ENCODE data around the gene GOLGA7B.
"Not testable (repeated sequence)": the region's sequence is repeated elsewhere in the genome, so short reads cannot be mapped to it uniquely, and the experiment has no call there.

The GOLGA7B gene

DNA sequence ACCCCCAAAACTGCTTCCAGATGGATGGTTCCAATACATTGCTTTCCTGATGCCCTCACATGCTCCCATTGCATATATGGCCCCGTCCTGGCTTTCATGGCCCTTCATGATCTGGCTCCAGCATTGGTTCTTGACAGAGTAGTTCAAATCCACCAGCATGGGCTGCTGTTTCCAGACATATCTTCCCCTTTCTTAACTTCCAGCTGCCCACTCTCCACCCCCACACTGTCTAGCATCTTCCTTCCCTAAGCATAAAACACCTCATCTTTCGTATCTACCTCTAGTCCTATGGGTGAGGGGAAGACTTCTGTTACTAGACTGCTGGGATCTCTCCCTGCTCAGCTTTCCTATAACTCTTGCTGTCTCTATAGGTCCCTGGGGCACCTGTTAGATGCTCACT, 13.2 kb upstream of the GOLGA7B start:
- no peak for DNase-seq

DNA sequence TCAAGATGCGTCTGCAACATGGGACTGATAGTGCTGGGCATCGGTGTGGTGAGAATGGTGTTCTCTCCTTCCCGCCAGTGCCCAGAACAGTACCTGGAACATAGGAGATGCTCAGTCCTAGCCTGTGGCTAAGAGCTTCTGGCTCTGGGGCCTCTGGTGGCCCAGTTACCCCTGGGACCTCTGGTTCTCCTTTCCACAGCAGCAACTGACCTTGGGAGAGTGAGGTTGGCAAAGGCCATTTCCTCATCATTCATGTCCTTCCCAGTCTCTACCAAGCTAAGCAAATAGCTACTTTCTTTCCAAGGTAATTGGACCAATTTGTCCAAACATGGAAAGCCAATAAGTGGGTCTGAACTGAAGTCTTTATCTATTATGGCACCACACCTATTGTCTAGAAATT, 11.6 kb upstream of the GOLGA7B start:
- no peak for DNase-seq

DNA sequence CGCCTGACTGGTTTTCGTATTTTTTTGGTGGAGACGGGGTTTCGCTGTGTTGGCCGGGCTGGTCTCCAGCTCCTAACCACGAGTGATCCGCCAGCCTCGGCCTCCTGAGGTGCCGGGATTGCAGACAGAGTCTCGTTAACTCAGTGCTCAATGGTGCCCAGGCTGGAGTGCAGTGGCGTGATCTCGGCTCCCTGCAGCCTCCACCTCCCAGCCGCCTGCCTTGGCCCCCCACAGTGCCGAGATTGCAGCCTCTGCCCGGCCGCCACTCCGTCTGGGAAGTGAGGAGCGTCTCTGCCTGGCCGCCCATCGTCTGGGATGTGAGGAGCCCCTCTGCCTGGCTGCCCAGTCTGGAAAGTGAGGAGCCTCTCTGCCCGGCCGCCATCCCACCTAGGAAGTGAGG, 8.5 kb upstream of the GOLGA7B start:
- not testable (repeated sequence) for DNase-seq

DNA sequence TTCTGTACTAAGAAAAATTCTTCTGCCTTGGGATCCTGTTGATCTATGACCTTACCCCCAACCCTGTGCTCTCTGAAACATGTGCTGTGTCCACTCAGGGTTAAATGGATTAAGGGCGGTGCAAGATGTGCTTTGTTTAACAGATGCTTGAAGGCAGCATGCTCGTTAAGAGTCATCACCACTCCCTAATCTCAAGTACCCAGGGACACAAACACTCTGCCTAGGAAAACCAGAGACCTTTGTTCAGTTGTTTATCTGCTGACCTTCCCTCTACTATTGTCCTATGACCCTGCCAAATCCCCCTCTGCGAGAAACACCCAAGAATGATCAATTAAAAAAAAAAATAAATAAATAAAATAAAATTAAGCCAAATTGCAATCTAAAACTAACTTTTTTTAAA, 7.5 kb upstream of the GOLGA7B start:
- not testable (repeated sequence) for DNase-seq

DNA sequence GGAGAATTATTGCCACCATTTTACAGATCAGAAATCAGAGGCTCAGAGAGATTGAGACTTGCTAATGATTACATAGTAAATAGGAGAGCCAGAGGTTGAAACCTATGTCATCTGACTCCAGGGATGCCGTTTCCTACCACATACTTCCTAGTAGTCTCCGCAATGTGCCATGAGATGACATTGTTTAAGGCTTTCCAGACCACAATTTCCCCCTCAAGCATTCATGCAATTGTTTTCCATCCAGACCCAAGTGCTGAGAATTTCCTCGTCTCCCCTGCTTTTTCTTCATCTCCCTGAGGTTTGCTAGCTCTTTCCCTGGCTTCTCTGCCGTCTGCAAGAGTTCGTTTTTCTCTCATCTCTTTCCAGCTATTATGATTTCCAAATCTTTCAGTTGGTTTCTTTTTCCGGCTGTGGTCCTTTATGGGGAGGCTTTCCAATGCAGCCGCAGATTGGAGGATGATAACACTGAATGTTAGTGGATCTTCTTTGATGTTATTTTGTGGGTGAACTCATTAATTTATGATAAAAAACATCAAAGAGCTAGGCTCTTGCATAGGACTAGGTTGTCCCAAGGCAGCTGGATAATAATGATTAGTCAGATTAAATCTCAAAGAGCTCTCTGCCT, 6.9 kb upstream of the GOLGA7B start:
- DNase-seq = no peak

DNA sequence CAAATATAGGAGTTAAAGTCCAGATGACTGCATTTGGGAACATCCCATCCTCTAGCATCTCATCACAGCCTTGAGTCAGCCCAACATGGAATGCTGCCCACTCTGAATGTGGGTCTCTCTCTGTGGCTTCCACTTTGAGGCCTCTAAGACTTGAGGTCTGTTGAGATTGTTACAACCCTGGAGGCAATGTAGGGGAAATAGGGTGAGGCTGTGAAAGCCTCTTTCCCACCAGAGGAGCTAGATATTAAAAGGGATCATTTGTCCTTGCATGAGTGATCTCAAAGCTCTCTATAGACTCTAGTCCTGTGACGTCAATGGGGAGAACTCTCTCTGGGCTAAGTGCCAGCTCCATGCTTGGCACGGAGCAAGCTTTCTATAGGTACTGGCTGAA, 6.4 kb upstream of the GOLGA7B start:
- DNase-seq = no peak

DNA sequence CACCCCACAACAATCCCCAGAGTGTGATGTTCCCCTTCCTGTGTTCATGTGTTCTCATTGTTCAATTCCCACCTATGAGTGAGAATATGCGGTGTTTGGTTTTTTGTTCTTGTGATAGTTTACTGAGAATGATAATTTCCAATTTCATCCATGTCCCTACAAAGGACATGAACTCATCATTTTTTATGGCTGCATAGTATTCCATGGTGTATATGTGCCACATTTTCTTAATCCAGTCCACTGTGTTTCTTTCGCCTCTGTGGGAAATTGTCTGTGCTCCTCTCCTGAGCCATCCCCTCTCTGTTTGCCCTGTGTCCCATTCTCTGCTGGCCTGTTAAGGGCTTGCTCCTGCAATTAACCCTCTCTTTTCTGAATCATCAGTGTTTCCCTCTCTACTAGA, 5.7 kb upstream of the GOLGA7B start:
- DNase-seq = not testable (repeated sequence)

DNA sequence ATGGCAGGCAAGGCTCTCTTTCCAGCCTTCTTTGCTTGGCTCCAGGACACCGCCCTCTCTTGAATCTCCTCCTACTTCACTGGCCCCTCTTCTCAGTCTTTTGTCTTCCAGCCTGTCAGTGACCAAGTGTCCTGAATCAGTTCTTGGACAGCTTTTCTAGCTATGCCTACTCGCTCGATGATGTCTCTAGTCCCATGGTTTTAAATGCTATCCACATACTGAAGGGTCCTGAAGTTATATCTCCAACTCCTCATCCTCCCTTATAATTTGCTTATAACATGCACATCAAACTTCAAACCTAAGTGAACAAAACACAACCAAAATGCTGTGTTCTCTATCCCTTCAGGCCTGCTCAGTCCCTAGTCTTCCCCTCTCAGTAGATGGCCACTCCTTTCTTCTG, 5.0 kb upstream of the GOLGA7B start:
- no peak for DNase-seq

DNA sequence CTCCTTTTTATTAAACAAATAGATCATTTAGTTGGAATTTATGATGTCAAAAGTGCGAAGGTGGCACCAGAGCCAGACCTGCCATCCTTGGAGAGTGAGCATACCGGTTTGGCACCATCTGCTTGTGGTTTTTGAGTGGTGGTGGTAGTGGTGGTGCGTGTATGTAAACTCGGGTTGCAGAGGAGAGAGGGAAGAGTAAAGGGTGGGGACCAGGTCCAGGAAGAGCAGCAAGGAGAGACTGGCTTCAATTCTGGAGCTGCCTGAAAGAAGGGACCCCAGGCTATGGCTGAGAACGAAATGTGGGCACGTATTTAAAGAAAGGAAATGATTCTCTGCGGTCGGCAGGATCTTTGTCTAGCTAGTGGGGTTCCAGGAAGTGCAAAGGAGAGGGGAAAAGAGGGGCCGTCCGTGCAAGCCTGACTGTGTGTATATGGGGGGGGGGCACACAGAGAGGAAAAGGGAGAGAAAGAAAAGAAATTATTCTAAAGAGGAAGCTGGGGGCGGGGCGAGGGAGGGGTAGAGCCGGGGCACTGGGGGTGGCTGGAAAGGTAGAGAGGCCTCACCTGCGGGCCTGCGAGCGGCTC, 448 bp upstream of the GOLGA7B start:
- DNase-seq = no peak

DNA sequence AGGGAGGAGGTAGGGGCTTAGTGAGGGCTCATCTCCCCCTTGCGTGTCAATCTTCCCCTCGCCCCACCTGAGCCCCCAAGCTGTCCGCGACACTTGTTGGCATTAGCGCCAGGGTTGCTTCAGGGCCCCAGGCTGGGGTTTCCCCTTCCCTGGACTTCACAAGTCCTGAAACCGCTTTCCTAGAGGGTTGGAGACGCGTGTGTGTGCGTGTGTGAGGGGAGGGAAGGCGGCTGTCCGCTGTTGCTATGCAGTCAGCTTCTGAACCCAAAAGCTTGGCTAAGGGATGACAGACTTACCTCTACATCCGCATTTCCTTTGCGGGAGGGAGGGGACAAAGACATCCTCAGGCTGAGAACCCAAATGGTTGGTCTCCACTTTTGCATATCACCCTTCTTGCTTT, 803 bp downstream of the GOLGA7B start:
- DNase-seq = no peak

DNA sequence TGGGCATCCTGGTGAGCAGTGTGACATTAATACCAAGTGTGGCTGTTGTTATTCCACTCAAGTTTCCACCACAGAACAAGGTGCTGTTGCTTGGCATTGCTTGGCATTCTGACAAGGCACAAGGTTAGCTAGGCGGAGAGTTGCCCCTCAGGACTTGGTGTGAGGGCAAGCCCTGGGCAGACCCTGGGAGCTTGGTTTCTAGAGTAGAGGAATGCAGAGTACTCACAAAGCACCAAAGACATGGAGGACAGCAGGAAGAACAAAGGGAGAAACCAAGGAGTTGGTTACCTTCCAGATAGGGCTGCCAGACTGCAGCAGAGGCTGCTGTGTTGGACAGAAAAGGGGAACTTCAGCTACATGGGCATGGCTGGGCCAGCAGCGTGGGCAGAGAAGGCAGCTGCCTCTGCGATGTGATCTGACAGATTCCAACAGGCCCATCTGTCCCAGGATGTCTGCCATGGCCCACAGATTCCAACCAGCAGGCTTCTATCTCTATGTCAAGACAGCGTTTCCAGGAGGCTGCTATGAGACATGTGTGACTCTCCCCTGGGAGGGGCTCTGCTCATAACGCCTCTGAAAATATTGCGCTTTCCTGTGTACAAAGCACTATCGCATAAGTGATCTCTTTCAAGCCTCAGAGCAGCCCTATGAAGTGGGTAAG, 1.8 kb downstream of the GOLGA7B start:
- DNase-seq = no peak

DNA sequence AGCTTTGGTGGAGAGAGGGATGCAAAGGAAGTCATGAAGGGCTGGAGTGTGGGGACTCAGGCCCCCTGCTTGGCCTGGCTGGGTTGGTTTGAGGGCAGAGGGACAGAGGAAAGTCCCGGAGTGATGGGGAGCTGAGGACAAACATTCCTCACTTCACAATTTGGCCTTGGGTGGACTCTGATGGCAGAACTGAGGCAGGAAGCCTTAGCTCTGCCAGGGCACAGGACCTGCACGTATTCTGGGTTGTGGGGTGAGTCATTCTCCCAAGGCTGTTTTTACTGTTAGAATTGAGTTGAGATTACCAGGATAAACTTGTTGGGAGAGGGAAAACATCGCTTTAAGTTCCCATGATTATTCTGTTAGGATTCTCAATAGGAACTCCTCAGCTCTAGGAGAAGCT, 2.6 kb downstream of the GOLGA7B start:
- DNase-seq = no peak

DNA sequence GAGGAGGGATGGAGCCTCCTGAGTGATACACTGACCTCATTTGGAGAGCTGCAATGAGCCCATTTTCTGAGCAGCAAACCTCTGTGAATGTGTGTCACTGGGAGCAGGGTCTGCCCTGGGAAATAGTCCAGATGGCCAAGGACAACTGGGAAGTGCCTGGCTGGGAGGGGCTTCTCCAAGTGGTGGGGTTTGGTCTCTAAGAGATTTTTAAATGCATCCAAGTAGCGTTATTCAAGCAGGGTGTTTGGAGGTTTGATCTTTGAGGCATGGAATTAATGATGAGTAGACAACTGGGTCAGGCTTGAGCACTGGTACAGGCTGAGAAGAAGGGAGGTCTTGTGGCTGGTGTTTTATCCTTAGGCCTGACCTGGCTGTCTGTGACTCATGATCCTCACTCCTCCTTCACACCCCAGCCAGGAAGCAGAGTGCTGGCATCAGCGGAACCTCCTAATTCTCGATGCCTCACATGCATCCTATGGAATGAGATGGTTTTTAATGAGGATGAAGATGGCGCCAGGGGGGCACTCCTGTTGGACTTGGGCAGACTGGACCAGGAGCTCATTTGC, 3.3 kb downstream of the GOLGA7B start:
- DNase-seq = no peak

DNA sequence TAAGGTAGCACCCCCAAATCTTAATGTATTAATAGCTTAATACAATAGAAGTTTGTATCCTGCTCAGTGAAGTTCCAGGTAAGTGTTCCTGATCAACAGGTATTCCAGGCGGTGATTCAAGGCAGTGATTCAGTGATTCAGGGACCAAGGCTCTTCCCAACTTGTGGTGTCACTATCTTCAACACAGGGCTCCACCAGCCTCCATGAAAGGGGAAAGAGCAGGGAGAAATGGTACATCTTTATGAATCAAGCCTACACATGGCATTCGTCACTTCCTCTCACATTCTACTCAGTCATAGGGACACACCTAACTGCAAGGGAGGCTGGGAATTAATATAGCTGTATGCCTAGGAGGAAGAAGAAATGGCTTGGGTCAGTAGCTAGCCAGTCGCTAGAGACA, 5.1 kb downstream of the GOLGA7B start:
- DNase-seq = no peak

DNA sequence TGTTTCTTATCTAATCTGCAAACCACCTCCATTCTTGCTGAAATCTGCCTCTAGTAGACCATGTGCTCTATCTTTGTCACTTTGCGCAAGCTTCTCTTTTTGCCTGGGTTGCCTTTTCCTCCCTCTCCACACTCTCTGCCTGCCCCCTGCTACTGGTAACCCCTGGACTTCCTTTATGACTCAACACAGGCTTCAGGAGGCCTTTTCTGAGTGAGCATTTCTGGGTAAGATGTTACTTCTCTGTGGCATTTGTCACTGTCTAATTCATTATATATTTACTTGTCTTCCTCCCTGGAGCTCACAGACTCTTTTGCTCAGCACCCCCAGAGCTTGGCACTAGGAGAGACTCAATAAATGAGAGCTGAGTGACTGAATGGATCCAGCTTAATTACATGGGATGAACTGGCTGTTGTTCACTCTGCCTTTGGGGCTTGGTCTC, 8.4 kb downstream of the GOLGA7B start:
- DNase-seq = no peak

DNA sequence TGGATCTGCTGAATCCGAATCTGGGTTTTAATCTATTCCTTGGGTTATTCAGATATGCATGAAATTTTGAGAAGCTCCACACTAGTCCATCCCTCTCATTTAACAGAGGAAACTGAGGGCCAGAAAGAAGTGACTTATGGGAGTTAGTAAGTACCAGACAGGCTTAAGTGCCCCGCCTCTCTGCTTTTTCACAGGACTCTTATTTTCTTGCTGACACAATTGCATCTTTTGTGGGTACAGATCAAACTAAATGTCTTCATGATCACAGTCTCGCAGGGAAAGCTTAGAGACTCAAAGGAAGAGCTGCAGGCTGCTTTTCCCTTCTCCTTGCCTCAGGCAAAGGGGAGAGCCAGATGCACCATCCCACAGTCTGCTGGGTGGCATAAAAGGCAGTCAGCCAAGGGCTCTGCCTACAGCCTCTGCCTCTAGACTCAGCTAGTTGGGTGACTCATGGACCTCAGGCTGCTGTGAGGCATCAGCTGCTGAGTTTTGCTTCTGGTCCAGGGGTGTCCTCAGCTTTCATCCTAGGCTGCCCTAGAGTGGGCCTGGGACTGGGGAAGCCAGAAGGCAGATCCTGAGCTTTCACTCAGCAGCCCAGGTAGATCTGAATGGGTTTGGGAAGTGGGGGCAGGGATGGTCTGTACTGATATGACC, 11.6 kb downstream of the GOLGA7B start:
- DNase-seq = peak; percentile 87

DNA sequence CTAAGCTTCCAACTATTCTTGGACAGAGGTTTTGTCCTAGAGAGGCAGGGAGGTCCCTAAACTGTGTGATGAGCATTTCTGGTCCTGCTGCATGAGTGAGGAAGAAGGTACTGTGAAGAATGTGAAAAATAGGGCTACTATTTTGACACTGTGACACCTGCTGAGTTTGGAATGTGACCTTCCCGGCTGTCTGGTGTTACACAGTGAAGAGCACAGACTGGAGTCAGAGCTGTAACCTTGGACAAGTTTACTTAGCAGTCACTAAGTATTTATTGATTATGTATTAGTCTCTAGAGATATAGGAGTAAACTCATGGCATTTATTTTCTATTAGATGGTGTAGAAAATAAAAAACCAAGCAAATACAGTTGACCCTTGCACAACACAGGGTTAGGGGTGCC, 12.3 kb downstream of the GOLGA7B start:
- no peak for DNase-seq

DNA sequence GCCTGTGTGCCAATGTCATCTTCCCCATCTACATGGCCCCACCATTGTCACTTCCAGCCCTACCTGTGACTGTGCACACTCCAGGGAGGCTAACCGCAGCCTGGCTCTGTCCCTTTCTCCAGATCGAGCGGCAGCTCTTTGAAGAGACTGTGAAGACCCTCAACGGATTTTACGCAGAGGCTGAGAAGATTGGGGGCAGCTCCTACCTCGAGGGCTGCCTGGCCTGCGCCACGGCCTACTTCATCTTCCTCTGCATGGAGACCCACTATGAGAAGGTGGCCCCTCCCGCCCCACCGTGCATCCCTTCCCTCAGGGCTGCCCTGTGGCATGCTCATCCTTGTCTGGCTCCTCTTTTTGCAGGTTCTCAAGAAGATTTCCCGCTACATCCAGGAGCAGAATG, 14.2 kb downstream of the GOLGA7B start:
- no peak for DNase-seq

DNA sequence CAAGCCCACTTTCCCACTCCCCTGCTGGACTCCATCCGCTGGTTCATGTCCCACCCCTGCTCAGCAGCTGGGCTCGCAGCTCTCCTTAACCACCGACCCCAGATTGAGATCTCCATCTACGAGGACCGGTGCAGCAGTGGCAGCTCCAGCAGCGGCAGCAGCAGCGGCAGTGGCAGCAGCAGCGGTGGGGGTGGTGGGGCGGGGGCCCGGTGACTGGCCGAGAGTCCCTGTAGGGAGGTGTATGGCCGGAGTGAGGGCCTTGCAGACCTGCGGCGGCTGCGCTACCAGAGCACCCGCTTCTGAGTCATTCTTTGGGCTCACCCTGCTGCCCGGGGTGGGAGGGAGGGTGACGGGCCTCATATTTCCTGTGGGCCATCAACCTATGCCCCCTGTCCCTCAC, 15.8 kb downstream of the GOLGA7B start:
- DNase-seq = no peak

DNA sequence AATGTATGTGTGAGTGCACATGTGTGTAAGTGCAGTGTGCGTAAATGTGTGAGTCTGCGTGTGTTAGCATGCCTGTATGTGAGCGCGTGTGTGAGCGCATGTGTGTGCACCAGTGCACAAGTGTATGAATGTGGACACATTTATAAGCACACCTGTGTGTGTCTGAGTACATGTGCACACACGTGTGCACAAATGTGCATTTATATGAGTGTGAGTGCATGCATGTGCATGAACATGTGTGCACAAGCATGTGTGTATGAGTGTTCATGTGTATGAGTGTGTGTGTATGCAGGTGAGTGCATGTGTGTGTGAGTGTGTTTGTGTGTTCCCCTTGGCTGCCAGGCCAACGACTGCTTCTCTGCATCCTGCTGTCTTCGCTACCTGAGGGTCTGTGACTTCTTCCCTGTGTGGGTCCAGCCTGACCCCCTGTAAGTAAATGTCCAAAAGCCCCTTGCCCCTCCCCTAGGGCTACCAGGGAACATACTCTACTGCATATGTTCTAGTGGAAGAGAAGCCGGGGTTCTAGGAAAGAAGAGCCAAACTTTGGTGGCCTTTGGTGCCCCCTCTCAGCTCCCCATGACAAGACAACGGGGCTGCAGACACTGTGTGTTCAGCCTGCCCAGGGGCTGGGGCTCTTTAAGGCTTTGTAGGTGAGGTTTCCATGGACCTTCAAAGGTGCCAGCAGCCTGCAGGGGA, 17.0 kb downstream of the GOLGA7B start:
- no peak for DNase-seq

DNA sequence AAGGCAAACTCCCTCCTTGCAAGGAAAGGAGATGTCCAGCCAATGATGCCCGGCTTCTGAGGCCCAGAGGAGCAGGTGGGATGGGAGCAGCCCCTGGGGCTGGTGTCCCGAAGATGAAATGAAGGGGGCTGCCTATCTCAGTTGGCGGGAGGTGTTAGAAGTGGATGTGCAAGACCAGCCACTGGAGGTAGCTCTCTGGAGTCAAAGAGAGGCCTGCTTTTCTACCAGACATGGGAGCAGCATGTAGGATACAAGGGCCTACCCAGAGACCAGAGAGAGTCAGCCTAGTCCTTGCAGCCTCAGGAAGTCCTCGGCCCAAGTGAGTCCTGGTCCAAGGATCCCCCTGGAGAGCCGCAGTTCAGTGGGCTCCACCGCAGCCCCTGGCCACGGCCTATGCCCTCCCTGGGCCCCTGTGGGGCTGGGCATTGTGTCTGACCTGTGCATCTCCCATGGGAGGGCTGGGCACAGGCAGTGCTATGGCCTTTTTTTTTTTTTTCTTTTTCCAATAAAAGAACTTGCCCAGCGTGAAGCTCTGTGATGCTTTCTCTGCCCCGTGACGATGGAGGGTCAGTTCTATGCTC, 17.7 kb downstream of the GOLGA7B start:
- DNase-seq = no peak

DNA sequence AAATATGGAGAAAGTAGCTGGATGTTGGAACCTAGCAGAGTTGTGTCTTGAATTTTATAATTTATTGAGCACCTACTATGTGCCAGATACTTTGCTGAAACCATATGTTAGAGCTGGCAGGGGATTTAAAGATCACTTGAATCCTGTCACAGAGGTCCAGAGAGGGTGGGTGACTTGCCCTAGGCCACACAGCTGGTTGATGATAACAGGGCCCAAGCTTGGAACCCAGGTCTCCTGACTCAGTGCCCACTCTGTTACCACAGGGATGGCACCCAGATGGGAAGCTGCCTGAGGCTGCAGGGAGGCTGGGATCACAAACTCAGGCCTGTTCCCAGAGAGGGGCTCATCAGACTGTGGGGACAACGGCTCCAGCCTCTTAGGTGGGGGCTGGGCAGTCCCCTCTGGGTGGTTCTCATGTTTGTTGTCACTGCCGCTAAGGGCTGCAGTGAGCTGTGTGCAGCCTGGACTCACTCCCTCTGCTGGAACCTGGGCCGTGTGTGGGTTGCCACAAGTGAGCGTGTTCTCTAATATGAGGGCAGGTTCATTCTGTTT, 18.6 kb downstream of the GOLGA7B start:
- no peak for DNase-seq
